GM12891 (cell line): ENCODE results near the gene SLC4A1AP.
"Not testable (repeated sequence)": the region's sequence is repeated elsewhere in the genome, so short reads cannot be mapped to it uniquely, and the experiment has no call there.

Source experiments
- PAX5 ChIP-seq: IDR thresholded peaks from 2 replicates; pipeline ENCODE4 v1.6.1; 2011; ENCODE audit warnings: low read length, moderate library complexity, mild to moderate bottlenecking; ENCODE audit not compliant: insufficient read depth, severe bottlenecking
- POLR2A ChIP-seq: IDR thresholded peaks from 2 replicates; pipeline ENCODE4 v1.6.1; 2011; ENCODE audit warnings: low read depth, low read length, control low read depth
- POLR2AphosphoS5 ChIP-seq: IDR thresholded peaks from 2 replicates; pipeline ENCODE4 v1.6.1; 2011; ENCODE audit warnings: low read depth, low read length, control low read depth
- POU2F2 ChIP-seq: IDR thresholded peaks from 2 replicates; pipeline ENCODE4 v1.6.1; 2011; ENCODE audit warnings: low read depth, mild to moderate bottlenecking, control low read depth, low read length, moderate library complexity
- SPI1 ChIP-seq: IDR thresholded peaks from 2 replicates; pipeline ENCODE4 v1.6.1; 2011; ENCODE audit warnings: low read depth, low read length, control low read depth
- TAF1 ChIP-seq: IDR thresholded peaks from 2 replicates; pipeline ENCODE4 v1.6.1; 2011; ENCODE audit warnings: low read depth, low read length, control low read depth

GRCh38 chr2:27685006-27685405 is 21.3 kb downstream of the SLC4A1AP start:
- TF ChIP-seq POLR2A, POLR2AphosphoS5, PAX5, TAF1, SPI1, POU2F2: not testable (repeated sequence)
